BE2C (cell line): ENCODE data around the gene FABP3.

ENCODE experiments used
- DNase-seq: peaks from one replicate; pipeline ENCODE4 v3.0.0-alpha.2; 2020
- H3K27me3 ChIP-seq: fragments of 250-450 bp; sonication (Bioruptor Pico); 2 replicates; pipeline ENCODE4 v1.5.1; 2020; ENCODE audit warnings: mild to moderate bottlenecking
- H3K36me3 ChIP-seq: fragments of 250-450 bp; sonication (Bioruptor Pico); 2 replicates; pipeline ENCODE4 v1.5.1; 2020; ENCODE audit warnings: mild to moderate bottlenecking
- H3K4me1 ChIP-seq: fragments of 250-450 bp; sonication (Bioruptor Pico); 2 replicates; pipeline ENCODE4 v1.5.1; 2020
- H3K4me3 ChIP-seq: 2 replicates; pipeline ENCODE4 v1.5.1; 2011; ENCODE audit warnings: low read depth, low read length
- H3K9me3 ChIP-seq: fragments of 250-450 bp; sonication (Bioruptor Pico); 2 replicates; pipeline ENCODE4 v1.5.1; 2020
- TF ChIP-seq, protein P1 (sequence below): IDR thresholded peaks from 2 replicates; pipeline ENCODE4 v1.5.1; 2012; ENCODE audit warnings: mild to moderate bottlenecking, low read depth, low read length

The FABP3 gene

DNA sequence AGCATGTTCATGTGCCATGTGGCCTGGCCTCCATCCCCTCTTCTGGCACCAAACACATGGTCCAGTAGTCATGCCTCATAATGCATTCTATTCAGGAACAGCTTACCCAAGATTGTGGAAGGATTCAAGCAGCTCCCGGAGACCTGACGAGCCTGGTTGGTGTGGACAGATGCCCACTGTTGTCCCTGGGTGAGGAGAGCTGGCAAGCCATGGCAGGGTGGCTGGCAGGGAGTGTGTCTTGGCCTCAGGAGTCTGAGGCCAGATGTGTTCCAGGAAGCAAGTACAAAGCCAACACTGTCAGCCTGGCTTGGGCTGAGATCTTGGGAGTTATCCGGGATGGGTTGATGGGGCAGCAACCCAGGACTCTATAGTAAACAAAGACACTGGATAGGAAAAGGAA is 7.3 kb upstream of the FABP3 start:
- no peaks in the 10 kb centered on the region for H3K27me3 ChIP-seq
- no peaks in the 10 kb centered on the region for H3K36me3 ChIP-seq
- peaks cover 7% of the 10 kb centered on the region for H3K4me1 ChIP-seq
- H3K4me3 ChIP-seq, result no peak overlapping the region
- no peaks in the 10 kb centered on the region for H3K9me3 ChIP-seq
- no peak for DNase-seq
- TF ChIP-seq, protein P1, sequence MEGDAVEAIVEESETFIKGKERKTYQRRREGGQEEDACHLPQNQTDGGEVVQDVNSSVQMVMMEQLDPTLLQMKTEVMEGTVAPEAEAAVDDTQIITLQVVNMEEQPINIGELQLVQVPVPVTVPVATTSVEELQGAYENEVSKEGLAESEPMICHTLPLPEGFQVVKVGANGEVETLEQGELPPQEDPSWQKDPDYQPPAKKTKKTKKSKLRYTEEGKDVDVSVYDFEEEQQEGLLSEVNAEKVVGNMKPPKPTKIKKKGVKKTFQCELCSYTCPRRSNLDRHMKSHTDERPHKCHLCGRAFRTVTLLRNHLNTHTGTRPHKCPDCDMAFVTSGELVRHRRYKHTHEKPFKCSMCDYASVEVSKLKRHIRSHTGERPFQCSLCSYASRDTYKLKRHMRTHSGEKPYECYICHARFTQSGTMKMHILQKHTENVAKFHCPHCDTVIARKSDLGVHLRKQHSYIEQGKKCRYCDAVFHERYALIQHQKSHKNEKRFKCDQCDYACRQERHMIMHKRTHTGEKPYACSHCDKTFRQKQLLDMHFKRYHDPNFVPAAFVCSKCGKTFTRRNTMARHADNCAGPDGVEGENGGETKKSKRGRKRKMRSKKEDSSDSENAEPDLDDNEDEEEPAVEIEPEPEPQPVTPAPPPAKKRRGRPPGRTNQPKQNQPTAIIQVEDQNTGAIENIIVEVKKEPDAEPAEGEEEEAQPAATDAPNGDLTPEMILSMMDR, result no peak

DNA sequence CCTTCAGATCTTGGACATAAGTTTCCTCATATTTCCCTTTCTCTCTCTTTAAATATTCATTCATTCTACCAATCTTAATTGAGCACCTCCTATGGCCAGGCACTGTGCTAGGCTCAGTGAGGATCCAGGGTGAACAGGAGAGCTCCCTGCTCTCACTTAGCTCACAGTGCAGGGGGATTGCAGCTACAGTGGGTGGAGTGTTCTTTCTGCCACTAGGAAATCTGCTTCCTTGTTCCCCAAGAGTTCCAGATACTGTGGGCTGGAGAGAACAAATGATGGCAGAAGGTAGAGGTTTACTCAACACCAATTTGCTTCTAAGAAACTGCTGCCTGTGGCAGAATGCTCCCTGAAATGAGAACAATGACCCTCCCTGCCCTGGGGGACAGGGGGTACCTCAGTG is 5.1 kb upstream of the FABP3 start:
- peaks cover 7% of the 10 kb centered on the region for H3K4me1 ChIP-seq
- DNase-seq, result no peak
- H3K9me3 ChIP-seq, result no peaks in the 10 kb centered on the region
- H3K36me3 ChIP-seq, result no peaks in the 10 kb centered on the region
- H3K4me3 ChIP-seq, result no peak overlapping the region
- H3K27me3 ChIP-seq, result no peaks in the 10 kb centered on the region
- TF ChIP-seq, protein P1, result no peak

DNA sequence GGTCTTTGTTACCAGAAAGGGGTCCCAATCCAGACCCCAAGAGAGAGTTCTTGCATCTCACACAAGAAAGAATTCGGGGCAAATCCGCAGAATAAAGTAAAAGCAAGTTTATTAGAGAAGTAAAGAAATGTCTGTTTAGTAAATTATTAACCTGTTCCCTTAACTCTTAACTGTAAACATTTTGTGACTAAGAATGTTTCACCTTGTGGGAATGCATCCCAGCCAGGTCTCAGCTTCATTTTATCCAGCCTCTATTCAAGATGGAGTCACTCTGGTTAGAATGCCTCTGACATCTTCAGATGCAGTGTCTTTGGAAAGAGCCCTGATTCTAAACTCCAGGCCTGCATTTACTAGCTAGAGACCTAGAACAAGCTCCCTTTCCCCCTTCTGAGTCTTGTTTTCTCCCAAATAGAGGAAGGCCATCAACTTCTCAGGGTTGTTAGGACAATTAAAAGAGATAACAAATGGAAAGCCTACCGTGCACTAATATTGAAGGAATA is 4.5 kb upstream of the FABP3 start:
- TF ChIP-seq, protein P1, result no peak
- Histone ChIP-seq H3K27me3 (no peaks in the 10 kb centered on the region), H3K9me3 (no peaks in the 10 kb centered on the region), H3K4me3 (no peak overlapping the region), H3K36me3 (no peaks in the 10 kb centered on the region), H3K4me1 (peaks cover 5% of the 10 kb centered on the region)
- no peak for DNase-seq

DNA sequence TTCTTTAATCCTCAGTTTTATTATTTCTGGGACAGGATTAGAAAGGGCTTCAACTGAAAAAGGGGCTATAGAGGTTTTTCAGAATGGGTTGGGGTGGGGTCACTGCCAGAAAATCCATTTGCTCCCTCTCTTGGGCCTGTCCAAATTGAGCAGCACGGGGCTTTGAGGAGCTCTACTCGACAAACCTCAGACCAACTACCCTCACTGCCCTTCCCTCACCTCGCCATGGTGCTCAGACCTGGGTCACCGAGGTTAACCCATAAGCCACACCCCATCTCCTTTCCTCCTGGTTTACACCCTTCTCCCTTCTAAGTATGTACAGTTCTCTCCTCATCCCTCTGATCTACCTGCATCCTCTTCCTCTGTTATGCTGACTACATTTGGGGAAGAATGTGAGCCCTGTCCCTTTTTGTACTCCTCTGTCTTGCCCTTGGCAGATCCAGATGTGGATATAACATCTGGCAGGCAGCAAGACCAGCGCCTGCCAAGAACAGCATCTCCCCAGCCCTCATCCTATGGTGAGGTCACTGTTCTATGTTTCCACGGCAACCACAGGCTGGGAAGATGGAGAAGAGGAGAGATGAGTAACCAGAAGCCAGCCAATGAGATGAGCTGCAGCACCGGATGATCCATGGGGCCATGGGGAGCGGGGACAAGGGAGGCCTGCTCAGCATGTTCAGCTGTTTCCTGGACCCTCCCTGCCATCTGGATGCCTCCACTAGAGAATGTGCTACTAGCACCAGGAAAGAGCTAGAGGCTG is 3.7 kb upstream of the FABP3 start:
- H3K4me3 ChIP-seq, result no peak overlapping the region
- no peaks in the 10 kb centered on the region for H3K27me3 ChIP-seq
- peak; percentile 77 for DNase-seq
- H3K9me3 ChIP-seq, result no peaks in the 10 kb centered on the region
- H3K36me3 ChIP-seq, result no peaks in the 10 kb centered on the region
- H3K4me1 ChIP-seq, result no peaks in the 10 kb centered on the region
- TF ChIP-seq, protein P1, result no peak

DNA sequence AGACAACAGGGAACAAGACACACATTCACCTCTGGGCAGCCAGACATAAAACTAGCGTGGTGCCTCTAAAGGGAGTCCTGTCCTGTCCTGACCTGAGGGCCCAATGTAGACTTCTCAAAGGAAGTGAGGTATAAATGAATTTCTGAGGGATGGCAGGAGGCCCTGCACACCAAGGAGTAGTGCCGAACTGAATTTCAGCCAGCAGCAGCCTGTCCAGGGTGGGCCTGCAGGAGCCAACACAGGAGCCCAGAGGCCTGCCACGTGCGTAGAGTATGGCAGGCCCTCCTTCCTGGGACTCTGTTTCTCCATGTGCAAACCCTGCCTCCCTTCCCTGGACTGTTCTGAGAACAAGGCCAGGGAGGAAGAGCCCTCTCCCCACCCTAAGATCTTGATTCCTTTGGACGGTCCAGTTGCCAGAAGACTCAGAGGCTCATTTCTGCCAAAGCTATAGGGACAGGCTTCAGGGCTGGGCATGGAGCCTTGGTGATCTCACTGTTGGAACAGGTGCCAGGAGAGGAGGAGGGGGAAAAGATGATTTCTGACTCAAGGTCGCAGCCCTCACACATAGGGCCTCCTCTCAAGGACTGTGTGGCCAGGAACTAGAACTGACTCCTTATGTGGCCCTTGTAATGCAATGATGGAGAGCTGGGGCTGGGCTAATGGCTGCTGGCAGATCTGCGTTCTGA is 1.8 kb upstream of the FABP3 start:
- TF ChIP-seq, protein P1, result no peak
- Histone ChIP-seq H3K4me1 (no peaks in the 10 kb centered on the region), H3K27me3 (no peaks in the 10 kb centered on the region), H3K4me3 (no peak overlapping the region), H3K9me3 (no peaks in the 10 kb centered on the region), H3K36me3 (no peaks in the 10 kb centered on the region)
- no peak for DNase-seq

DNA sequence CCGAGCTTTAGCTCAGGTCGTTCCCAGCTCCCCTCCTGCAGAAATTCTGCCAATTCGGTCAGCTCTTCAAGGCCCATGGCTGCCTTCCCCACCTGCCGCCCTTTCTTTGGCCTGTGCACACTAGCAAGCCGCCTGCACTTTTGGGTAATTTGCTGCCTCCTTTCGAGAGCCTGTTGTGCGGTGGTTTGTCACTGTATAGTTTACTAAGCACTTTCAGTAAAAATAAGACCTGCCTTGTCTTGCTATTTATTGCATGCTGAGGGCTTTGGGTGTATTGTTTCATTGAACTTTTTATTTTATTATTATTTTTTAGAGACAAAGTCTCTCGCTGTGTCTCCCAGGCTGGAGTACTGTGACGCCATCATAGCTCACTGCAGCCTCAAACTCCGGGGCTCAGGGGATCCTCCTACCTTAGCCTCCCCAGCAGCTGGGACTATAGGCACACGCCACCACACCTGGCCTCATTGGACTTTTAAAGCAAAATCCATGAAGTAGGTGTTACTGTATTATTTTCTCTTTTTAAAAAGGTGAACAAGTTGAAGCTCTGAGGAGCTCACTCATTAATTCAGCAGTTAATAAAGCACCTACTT is 1.1 kb upstream of the FABP3 start:
- Histone ChIP-seq H3K9me3 (no peaks in the 10 kb centered on the region), H3K36me3 (no peaks in the 10 kb centered on the region), H3K27me3 (no peaks in the 10 kb centered on the region), H3K4me1 (no peaks in the 10 kb centered on the region), H3K4me3 (peak overlapping the region; percentile 56; the same call in 1 of the 2 replicates)
- DNase-seq, result no peak
- TF ChIP-seq, protein P1, result no peak
